GM23338 (cell line): ENCODE results near the gene OTULINL. TPM values are rescaled to one million over a fixed set of nuclear protein-coding genes. Genes with fewer than 3 reads are reported as not detected.

ENCODE experiments used
- ATAC-seq: fragments of 200-7000 bp; cut with Tn5 transposase; 3 replicates; pipeline ENCODE4 v1.9.1; 2020
- DNase-seq: peaks from one replicate; pipeline ENCODE4 v3.0.0-alpha.2; 2015; ENCODE audit warnings: low spot score
- H2AFZ ChIP-seq: fragments of 200-600 bp; sonication (generic); 2 replicates; pipeline ENCODE4 v1.8.0; 2016; ENCODE audit warnings: antibody characterized with exemption, mild to moderate bottlenecking, moderate library complexity
- H3F3A ChIP-seq: fragments of 200-600 bp; sonication (generic); replicated peaks from 2 replicates; pipeline ENCODE4 v1.8.0; 2017; ENCODE audit warnings: antibody characterized with exemption, mixed run types, low read depth
- H3K27ac ChIP-seq: fragments of 200-600 bp; sonication (generic); 2 replicates; pipeline ENCODE4 v1.6.1; 2016; ENCODE audit warnings: low read depth
- H3K27me3 ChIP-seq: fragments of 200-600 bp; sonication (generic); 2 replicates; pipeline ENCODE4 v1.8.0; 2016; ENCODE audit warnings: mild to moderate bottlenecking, mixed run types, moderate library complexity; ENCODE audit not compliant: insufficient read depth
- H3K36me3 ChIP-seq: fragments of 200-600 bp; sonication (generic); 2 replicates; pipeline ENCODE4 v1.8.0; 2016; ENCODE audit warnings: mild to moderate bottlenecking; ENCODE audit not compliant: insufficient read depth
- H3K4me1 ChIP-seq: fragments of 200-600 bp; sonication (generic); 2 replicates; pipeline ENCODE4 v1.8.0; 2016; ENCODE audit warnings: mild to moderate bottlenecking, moderate library complexity; ENCODE audit not compliant: insufficient read depth
- H3K4me2 ChIP-seq: fragments of 200-600 bp; sonication (generic); 2 replicates; pipeline ENCODE4 v1.7.1; 2017; ENCODE audit warnings: mixed run types
- H3K4me3 ChIP-seq: fragments of 200-600 bp; sonication (generic); 2 replicates; pipeline ENCODE4 v1.6.1; 2016; ENCODE audit warnings: mixed run types
- H3K79me2 ChIP-seq: fragments of 200-600 bp; sonication (generic); replicated peaks from 2 replicates; pipeline ENCODE4 v1.8.0; 2017; ENCODE audit warnings: mild to moderate bottlenecking; ENCODE audit not compliant: insufficient read depth
- H3K9me2 ChIP-seq: fragments of 200-600 bp; sonication (generic); 2 replicates; pipeline ENCODE4 v1.8.0; 2017; ENCODE audit not compliant: insufficient read depth
- H4K20me1 ChIP-seq: fragments of 200-600 bp; sonication (generic); replicated peaks from 2 replicates; pipeline ENCODE4 v1.8.0; 2017; ENCODE audit warnings: mild to moderate bottlenecking; ENCODE audit not compliant: insufficient read depth
- H3K27ac Mint-ChIP-seq: 2 replicates; pipeline ENCODE4 v1.8.0; 2020; ENCODE audit warnings: inconsistent platforms, mild to moderate bottlenecking, moderate library complexity, mixed read lengths
- H3K27me3 Mint-ChIP-seq: 3 replicates; pipeline ENCODE4 v1.8.0; 2022; ENCODE audit warnings: low read depth, mild to moderate bottlenecking, moderate library complexity, mixed read lengths, inconsistent platforms; ENCODE audit not compliant: insufficient read depth, poor library complexity
- H3K36me3 Mint-ChIP-seq: 3 replicates; pipeline ENCODE4 v1.8.0; 2021; ENCODE audit warnings: low read depth, mild to moderate bottlenecking, inconsistent platforms, moderate library complexity, mixed read lengths
- H3K4me1 Mint-ChIP-seq: 3 replicates; pipeline ENCODE4 v1.8.0; 2020; ENCODE audit warnings: mild to moderate bottlenecking, inconsistent platforms, mixed read lengths
- H3K4me3 Mint-ChIP-seq: 3 replicates; pipeline ENCODE4 v1.8.0; 2021; ENCODE audit warnings: moderate library complexity, mild to moderate bottlenecking, inconsistent platforms, mixed read lengths
- H3K9me3 Mint-ChIP-seq: 3 replicates; pipeline ENCODE4 v1.8.0; 2020; ENCODE audit warnings: moderate library complexity, mild to moderate bottlenecking, inconsistent platforms, mixed read lengths
- CREB1 ChIP-seq: fragments of 250-450 bp; sonication (Bioruptor Pico); IDR thresholded peaks from 2 replicates; pipeline ENCODE4 v1.5.0; 2020; ENCODE audit warnings: low read depth, mild to moderate bottlenecking, moderate library complexity
- ETS1 ChIP-seq: IDR thresholded peaks from 2 replicates; pipeline ENCODE4 v1.6.1; 2016; ENCODE audit warnings: antibody characterized with exemption
- EZH2 ChIP-seq: fragments of 200-600 bp; sonication (generic); IDR thresholded peaks from one replicate; pipeline ENCODE4 v1.8.0; 2017; ENCODE audit warnings: antibody characterized with exemption, mild to moderate bottlenecking, low read depth; ENCODE audit not compliant: unreplicated experiment
- EZH2phosphoT487 ChIP-seq: fragments of 200-600 bp; sonication (generic); IDR thresholded peaks from one replicate; pipeline ENCODE4 v1.8.1; 2018; ENCODE audit warnings: antibody characterized with exemption; ENCODE audit not compliant: unreplicated experiment
- JUNB ChIP-seq: IDR thresholded peaks from one replicate; pipeline ENCODE4 v1.6.1; 2016; ENCODE audit warnings: antibody characterized with exemption; ENCODE audit not compliant: unreplicated experiment
- NANOG ChIP-seq: IDR thresholded peaks from 2 replicates; pipeline ENCODE4 v1.6.1; 2016; ENCODE audit warnings: antibody characterized with exemption, borderline replicate concordance
- REST ChIP-seq: IDR thresholded peaks from one replicate; pipeline ENCODE4 v1.6.1; 2018; ENCODE audit warnings: antibody characterized with exemption; ENCODE audit not compliant: unreplicated experiment
- STAT1 ChIP-seq: IDR thresholded peaks from one replicate; pipeline ENCODE4 v1.6.1; 2016; ENCODE audit warnings: antibody characterized with exemption; ENCODE audit not compliant: unreplicated experiment
- ZNF114 ChIP-seq: fragments of 250-450 bp; sonication (Bioruptor Pico); IDR thresholded peaks from 2 replicates; pipeline ENCODE4 v1.5.0; 2020; ENCODE audit warnings: mild to moderate bottlenecking, moderate library complexity
- ZNF331 ChIP-seq: fragments of 250-450 bp; sonication (Bioruptor Pico); IDR thresholded peaks from 2 replicates; pipeline ENCODE4 v1.5.0; 2020; ENCODE audit warnings: low read depth, mild to moderate bottlenecking, moderate library complexity
- polyA plus RNA-seq: library from polyadenylated mRNA; unstranded; fragments of >200 nt; fragmentation: Nextera tagmentation; extraction: Ambion mirVana; gene quantifications from 2 replicates; pipeline ENCODE4 v1.2.1, GENCODE V29; 2016
- total RNA-seq: library from RNA; depleted of rRNA; stranded (reverse); fragments of >200 nt; shearing (Covaris generic); gene quantifications from 2 replicates; pipeline ENCODE4 v1.2.3, GENCODE V29; 2014
- TF ChIP-seq, protein P1 (sequence below), 2 experiments: fragments of 200-600 bp in 1 of 2; sonication (generic) in 1 of 2; conservative IDR thresholded peaks; 2 replicates each; pipeline versions ENCODE4 v1.5.1 to v1.6.1; 2016 to 2017; ENCODE audit warnings: antibody characterized with exemption in 2 of 2, low read depth in 2 of 2, mild to moderate bottlenecking in 2 of 2, moderate library complexity in 1 of 2

OTULINL gene
- total and polyA plus RNA-seq, 2 experiments from 2014 or later = 6.3 to 7.6 TPM

DNA sequence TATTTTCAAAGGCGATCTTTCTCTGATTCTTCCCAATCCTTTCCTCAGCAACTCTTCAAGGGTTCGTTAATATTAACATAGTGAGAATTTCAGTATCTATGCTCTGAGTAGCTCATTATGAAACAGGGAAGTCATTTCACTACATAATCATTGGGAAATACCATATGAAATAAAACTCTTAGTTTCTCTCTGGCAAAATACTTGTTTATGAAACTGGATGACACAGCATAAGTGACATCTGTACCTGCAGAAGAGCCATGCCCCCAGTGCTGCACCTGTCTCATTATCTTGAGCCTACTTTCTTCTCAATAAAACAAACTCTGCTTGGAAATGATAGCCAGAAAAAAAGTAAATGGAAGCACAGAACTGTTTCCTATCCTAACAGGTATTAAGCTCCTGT lies 49.1 kb downstream of the OTULINL start:
- no peak overlapping the region for H2AFZ ChIP-seq
- H3K36me3 ChIP-seq = no peaks in the 10 kb centered on the region
- H3K36me3 Mint-ChIP-seq = no peaks in the 10 kb centered on the region
- DNase-seq (no peak), ATAC-seq (no peak)
- H3K4me2 ChIP-seq = no peak overlapping the region
- H3K4me3 ChIP-seq = no peak overlapping the region
- no peaks in the 10 kb centered on the region for H3K79me2 ChIP-seq
- H3K9me2 ChIP-seq = no peaks in the 10 kb centered on the region
- H3K4me1 Mint-ChIP-seq = peaks cover 3% of the 10 kb centered on the region; the same call in 2 of the 3 replicates
- no peak overlapping the region for H3K27ac ChIP-seq
- no peaks in the 10 kb centered on the region for H3K4me1 ChIP-seq
- no peaks in the 10 kb centered on the region for H3F3A ChIP-seq
- TF ChIP-seq ZNF114 (CRISPR knock-in tag) = no peak
- TF ChIP-seq ETS1 = no peak
- no peak for TF ChIP-seq EZH2
- no peak for TF ChIP-seq JUNB
- TF ChIP-seq EZH2phosphoT487 = no peak
- no peak for TF ChIP-seq NANOG
- TF ChIP-seq, protein P1, sequence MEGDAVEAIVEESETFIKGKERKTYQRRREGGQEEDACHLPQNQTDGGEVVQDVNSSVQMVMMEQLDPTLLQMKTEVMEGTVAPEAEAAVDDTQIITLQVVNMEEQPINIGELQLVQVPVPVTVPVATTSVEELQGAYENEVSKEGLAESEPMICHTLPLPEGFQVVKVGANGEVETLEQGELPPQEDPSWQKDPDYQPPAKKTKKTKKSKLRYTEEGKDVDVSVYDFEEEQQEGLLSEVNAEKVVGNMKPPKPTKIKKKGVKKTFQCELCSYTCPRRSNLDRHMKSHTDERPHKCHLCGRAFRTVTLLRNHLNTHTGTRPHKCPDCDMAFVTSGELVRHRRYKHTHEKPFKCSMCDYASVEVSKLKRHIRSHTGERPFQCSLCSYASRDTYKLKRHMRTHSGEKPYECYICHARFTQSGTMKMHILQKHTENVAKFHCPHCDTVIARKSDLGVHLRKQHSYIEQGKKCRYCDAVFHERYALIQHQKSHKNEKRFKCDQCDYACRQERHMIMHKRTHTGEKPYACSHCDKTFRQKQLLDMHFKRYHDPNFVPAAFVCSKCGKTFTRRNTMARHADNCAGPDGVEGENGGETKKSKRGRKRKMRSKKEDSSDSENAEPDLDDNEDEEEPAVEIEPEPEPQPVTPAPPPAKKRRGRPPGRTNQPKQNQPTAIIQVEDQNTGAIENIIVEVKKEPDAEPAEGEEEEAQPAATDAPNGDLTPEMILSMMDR (conservative IDR thresholded peaks at IDR 0.05; ENCODE audit: low read depth in 2 of 2) = no peak
- no peak for TF ChIP-seq STAT1
- TF ChIP-seq CREB1 (CRISPR knock-in tag) = no peak
- TF ChIP-seq ZNF331 = no peak
- no peaks in the 10 kb centered on the region; the same call in 2 of the 3 replicates for H3K9me3 Mint-ChIP-seq
- H3K27ac Mint-ChIP-seq = no peak overlapping the region
- peaks cover 2% of the 10 kb centered on the region for H3K27me3 Mint-ChIP-seq
- H3K27me3 ChIP-seq = no peaks in the 10 kb centered on the region
- no peak overlapping the region for H3K4me3 Mint-ChIP-seq
- H4K20me1 ChIP-seq = no peaks in the 10 kb centered on the region

DNA sequence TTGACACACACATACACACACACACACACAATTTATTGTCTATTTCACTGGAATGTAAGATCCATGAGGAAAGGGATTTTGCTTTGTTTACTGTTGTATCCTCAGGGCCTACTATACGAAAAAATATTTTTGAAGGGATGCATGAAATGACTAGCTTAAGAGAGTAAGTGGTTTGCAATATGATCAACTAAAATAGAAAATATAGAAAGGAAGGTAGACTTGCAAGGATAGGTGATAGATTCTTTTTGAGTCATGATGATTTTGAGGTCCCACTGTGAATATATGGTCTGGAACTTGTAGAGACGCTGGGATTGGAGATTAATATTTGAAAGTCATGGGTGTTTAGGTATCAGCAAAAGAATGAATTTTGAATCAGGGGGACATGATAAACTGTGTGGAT lies 54.1 kb downstream of the OTULINL start:
- no peaks in the 10 kb centered on the region for H3K79me2 ChIP-seq
- no peak overlapping the region for H3K27ac Mint-ChIP-seq
- no peak overlapping the region for H3K4me3 ChIP-seq
- H3K4me3 Mint-ChIP-seq = no peak overlapping the region
- peaks cover 2% of the 10 kb centered on the region for H3K27me3 Mint-ChIP-seq
- no peaks in the 10 kb centered on the region for H3K36me3 Mint-ChIP-seq
- no peaks in the 10 kb centered on the region for H3F3A ChIP-seq
- H3K36me3 ChIP-seq = no peaks in the 10 kb centered on the region
- no peak overlapping the region for H2AFZ ChIP-seq
- H3K27me3 ChIP-seq = no peaks in the 10 kb centered on the region
- H3K4me2 ChIP-seq = no peak overlapping the region
- no peaks in the 10 kb centered on the region for H3K4me1 Mint-ChIP-seq
- no peak for ATAC-seq
- no peaks in the 10 kb centered on the region; the same call in 2 of the 3 replicates for H3K9me3 Mint-ChIP-seq
- TF ChIP-seq JUNB (no peak), ZNF114 (CRISPR knock-in tag) (no peak), STAT1 (no peak), EZH2 (no peak), EZH2phosphoT487 (no peak), ZNF331 (no peak), REST (no peak), ETS1 (no peak)
- no peak for DNase-seq
- H3K9me2 ChIP-seq = no peaks in the 10 kb centered on the region
- no peaks in the 10 kb centered on the region for H3K4me1 ChIP-seq
- no peak overlapping the region for H3K27ac ChIP-seq
- H4K20me1 ChIP-seq = no peaks in the 10 kb centered on the region
